ENCODE data around the gene ARHGAP10.

Gene ARHGAP10

GRCh38 chr4:148114436-148114835 lies 382.5 kb downstream of the ARHGAP10 start:
- DNase-seq, result no peak

GRCh38 chr4:148116264-148116663 lies 384.4 kb downstream of the ARHGAP10 start:
- DNase-seq, result no peak

DNA sequence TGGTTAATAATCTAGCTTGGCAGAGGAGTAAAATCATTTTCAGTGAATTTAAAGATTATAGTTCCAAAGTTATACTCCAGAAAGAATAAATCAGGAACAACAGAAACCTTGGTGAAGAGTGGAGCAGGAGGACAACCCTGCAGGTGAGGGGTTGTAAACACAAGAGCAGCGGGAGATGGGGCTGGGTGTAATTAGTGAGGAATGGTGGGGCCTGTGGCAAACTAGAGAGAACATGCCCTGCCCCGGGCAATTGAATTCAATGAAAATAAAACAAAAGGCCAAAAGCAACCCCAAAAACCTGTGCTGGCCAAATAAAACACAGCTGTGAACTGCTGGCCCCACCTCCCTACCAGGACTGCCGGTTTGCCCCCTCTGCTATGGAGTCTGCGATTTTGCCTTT lies 385.1 kb downstream of the ARHGAP10 start:
- DNase-seq, result no peak

GRCh38 chr4:148118179-148118578 lies 386.3 kb downstream of the ARHGAP10 start:
- no peak for DNase-seq

DNA sequence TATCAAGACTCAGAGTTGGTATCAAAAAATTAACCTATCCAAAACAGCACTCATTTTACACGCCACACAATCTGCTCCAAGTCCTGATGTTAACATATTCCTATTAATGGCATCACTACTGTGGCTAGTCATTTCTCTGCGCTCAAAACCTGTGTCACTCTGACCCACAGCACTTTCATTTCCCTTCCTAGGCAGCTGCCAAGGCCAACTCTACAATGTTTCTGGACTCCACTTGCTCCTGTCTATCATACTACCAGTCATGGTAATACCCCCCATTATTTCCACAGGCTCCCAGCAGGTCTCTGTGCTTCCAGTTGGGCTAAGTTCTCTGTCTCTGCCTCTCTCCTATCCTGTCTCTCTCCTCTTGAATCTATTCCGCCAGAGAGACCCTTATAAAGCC lies 386.7 kb downstream of the ARHGAP10 start:
- DNase-seq, result no peak

DNA sequence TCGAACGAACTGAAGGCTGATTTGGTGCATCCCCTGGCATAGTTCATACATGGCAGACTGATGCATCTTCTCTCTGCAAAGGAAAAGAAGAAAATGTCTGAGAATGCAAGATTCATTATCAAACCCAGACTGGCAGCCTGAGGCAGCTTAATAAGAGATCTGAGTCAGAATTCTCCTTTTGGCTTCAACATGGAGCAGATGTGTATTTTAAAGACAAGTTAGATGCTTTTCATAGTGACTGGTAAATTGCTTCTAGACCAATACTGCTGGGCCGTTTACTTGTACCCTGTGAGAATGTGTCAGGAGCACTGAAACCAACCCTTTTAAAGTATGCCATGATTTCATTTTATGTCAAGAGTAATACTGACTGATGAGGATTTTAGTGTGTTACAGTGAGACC lies 388.3 kb downstream of the ARHGAP10 start:
- no peak for DNase-seq
